Fibroblast of upper back skin (primary cell): ENCODE data around the gene CCDC191.

Experiments
- DNase-seq: peaks from one replicate; pipeline ENCODE4 v3.0.0-alpha.2; 2013

CCDC191 gene, protein sequence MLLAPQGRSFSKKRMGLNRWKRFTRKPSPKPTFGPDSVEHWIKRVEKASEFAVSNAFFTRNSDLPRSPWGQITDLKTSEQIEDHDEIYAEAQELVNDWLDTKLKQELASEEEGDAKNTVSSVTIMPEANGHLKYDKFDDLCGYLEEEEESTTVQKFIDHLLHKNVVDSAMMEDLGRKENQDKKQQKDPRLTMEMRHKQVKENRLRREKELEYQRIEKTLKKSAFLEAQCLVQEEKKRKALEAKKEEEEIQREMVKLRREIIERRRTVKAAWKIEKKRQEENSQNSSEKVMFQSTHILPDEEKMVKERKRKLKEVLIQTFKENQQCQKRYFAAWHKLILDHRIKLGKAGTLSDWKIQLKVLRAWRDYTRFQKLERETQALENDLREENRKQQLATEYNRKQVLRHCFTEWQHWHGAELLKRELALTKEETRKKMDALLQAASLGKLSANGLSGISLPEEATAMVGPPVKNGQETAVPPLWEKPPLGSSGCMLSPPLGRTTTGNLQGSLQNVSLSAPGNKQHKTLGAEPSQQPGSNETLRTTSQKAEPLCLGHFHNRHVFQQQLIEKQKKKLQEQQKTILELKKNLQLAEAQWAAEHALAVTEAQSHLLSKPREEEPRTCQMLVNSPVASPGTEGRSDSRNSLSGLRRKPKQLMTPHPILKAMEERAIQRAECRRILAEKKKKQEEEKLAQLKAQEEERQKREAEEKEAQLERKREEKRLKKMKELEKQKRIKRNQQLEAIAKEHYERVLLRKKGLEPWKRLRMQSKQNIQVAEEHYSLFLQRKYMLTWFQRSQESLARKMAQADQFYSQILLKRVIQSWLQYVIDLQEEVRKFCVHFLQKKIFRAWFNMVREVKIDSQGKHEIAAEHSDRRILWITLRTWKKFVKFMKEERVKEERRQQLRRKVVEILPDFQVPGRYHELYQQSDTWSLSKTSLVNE

GRCh38 chr3:114056130-114057010 lies at the start of gene CCDC191, which contains the start of gene QTRT2:
Gene CCDC191, minus strand, starts transcription at chr3:114056526. Its CDS starts 60 bp downstream, at chr3:114056466.
Gene QTRT2, plus strand, starts transcription at chr3:114056737. Its CDS starts 8,521 bp downstream, at chr3:114065258.
- peak; percentile 100 for DNase-seq

DNA sequence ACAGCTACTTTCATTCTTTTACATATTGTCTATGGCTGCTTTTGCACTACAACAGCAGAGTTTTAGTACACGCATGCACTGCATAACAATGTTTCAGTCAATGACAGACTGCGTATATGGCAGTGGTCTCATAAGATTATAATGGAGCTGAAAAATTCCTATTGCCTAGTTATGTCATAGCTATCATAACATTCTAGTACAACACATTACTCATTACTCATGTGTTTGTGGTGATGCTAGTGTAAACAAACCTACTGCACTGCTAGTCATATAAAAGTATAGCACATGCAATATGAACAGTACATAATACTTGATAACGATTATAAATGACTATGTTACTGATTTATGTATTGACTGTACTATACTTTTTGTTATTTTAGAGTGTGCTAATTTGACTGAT lies 48.1 kb upstream of the CCDC191 start:
- no peak for DNase-seq

DNA sequence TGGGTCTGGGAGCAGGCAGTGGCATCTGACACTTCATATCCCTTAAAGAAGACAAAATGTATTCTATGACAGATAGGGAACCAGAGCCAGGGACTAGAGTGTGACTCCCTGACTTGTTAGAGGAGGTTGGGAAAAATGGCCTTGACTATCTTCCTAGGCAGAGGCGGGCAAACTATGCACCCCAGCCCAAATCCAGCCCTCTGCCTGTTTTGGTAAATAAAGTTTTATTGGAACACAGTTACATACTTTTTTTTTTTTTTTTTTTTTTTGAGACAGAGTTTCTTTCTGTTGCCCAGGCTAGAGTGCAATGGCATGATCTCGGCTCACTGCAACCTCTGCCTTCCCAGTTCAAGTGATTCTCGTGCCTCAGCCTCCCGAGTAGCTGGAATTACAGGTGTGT lies 47.5 kb upstream of the CCDC191 start:
- DNase-seq = no peak

- no peak for DNase-seq
Observed at GRCh38 chr3:114103181-114103580, 46.9 kb upstream of the CCDC191 start.

- DNase-seq = no peak
Observed at GRCh38 chr3:114101101-114101500, 44.8 kb upstream of the CCDC191 start.

- no peak for DNase-seq
Observed at GRCh38 chr3:114095796-114096195, 39.5 kb upstream of the CCDC191 start.

DNA sequence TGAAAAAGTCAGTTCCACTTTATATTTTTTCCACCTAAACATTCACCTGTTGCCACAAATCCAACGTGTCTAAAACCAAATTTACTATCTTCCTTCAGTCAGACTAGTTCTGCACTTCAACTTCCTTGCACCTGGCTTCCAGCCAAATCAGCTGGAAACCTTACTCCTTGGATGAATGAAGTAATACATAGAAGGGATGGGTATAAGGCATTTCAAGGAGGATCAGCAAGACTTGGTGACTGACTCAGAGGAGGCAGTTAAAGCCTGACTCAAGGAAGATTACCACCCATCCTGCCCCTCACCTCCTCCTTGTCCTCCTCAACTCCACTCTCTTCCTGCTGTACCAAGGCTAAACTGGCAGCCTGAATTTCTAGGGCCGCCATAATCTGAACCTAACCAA lies 37.3 kb upstream of the CCDC191 start:
- DNase-seq = peak; percentile 80

DNA sequence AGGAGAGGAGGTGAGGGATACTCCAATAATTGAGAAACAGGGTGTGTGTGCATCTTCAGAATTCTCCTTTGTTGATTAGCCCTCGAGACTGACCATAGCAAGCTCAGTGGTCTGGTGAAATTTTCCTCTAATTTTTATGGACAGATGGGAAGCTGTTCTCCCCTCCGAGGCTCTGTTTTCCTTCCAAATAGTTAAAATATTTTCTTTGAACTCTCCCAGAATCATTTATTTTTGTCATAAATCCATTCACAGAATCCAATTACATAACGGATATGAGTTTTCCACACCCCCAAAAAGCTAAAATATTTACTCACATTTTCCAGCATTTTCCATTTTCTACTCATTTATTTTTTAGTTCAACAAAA lies 36.7 kb upstream of the CCDC191 start:
- DNase-seq = no peak

GRCh38 chr3:114092151-114093015 lies 36.1 kb upstream of the CCDC191 start:
- no peak for DNase-seq

DNA sequence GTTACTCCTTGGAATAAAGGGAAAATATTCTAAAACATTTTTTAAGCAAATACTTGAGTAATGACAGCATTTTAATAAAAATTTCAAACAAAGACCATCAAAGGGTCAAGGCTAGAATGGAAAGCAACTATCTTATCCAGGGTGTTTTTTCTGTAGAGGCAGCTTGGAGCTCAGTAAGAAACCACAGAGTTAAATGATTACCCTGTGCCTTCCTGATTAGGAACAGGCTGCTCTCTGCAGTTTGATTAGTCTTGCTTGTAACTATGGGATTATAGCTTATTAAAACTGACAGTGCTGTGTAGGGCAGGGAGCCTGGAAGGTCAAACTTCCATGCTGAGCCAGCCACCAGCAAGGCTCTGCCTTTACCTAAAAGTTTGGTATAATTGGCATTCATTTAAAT lies 33.3 kb upstream of the CCDC191 start:
- DNase-seq = no peak

DNA sequence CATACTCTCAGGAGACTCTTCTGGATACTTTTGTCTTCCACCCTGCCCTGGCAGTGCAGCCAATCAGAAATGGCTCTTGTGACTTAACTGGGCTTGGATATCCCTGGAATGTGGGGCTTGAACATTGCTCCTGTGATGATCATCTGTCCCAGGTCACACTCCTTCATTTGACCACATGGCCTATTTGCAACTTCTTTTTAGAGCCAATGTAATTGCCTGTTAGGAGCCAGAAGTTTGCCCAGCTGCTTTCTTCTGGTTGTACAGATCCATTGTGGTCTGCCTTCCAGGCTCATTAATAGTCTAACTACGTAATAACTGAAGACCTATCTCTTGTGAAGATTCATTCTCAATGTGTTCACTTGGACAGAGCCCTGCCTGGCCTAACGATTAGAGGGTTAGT lies 30.0 kb upstream of the CCDC191 start:
- DNase-seq = no peak

DNA sequence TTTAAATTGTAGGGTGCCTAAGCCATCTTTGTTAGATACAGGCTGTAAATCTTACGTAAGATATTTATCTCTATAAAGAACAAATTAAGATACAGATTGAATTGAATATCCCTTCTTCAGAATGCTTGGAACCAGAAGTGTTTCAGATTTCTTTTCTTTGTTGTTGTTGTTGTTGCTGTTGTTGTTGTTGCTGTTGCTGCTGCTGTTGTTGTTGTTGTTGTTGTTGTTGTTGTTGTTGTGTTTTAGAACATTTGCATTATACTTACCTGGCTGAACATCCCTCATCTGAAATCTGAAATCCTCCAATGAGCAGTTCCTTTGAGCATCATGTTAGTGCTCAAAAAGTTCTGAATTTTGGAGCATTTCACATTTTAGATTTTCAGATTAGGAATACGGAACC lies 26.8 kb upstream of the CCDC191 start:
- DNase-seq = no peak

- DNase-seq = peak; percentile 54
Observed at GRCh38 chr3:114081037-114081436, 24.7 kb upstream of the CCDC191 start.

DNA sequence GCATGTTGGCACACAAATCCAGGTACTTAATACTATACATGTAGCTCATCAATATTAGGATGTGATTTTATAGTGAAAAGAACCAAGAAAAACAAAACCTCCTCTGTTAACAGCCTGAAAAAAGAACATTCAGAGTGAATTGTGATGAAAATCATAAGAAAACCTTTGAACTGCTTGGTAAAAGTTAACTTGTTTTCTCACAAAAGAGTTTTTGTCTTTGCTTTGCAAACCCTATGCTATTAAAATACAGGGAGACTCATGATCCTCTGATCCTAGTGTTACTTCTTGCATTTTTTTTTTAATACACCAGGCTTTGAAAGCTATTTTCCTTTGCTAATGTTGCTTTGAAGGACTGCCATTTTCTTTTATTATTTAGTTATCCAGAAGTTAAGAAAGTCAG lies 23.9 kb upstream of the CCDC191 start:
- DNase-seq = no peak

GRCh38 chr3:114079761-114080160 lies 23.4 kb upstream of the CCDC191 start:
- no peak for DNase-seq

GRCh38 chr3:114078126-114078525 lies 21.8 kb upstream of the CCDC191 start:
- no peak for DNase-seq

DNA sequence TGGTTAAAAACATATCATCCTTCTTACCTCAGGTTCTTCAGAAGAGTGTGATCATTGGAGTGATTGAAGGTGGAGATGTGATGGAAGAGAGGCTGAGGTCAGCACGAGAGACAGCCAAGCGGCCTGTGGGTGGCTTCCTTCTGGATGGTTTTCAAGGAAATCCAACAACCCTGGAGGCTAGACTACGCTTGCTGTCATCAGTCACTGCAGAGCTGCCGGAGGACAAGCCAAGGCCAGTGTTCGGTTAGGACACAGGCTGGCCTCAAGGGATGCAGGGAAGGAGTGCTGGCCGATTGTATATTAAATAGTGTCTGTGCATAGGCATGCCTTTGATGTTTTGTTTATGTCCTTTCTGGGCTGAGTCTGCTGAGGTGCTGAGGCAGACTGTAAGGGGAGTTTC lies 20.4 kb upstream of the CCDC191 start:
- no peak for DNase-seq

DNA sequence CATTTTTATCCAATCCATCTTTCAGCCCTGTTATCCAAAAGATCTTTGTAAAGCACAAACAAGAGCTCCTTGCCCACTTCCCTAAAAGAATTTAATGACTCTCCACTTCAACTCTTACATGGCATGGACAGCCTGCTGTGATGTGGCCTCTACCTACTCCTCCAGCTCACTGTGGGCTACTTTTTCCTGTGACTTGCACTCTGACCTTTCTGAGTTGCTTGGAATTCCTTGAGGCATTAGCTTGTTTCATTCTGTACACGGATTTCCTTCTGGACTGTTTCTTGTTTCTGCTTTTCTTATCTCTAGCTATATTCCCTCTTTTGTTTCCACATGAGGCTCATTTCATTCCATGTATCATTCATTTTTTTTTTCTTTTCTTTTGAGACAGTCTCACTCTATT lies 15.5 kb upstream of the CCDC191 start:
- no peak for DNase-seq

DNA sequence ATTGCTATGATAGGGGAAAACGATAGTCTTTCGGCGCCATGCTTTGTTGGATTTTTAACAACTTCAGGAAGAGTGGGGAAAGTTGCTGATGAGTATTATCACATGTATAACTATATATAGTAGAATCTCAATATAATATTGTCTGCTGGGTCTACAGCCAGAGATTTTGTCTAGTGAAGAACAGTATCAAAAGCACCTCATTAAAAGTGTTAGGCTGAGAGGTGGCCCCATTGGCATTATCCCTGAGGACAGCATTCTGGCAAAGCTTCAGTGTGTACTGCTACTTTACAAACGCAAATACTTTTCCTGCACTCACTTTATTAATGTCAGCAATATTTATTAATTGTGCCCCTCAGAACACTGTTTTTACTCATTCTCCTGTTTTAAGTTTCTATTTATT lies 12.0 kb upstream of the CCDC191 start:
- no peak for DNase-seq

DNA sequence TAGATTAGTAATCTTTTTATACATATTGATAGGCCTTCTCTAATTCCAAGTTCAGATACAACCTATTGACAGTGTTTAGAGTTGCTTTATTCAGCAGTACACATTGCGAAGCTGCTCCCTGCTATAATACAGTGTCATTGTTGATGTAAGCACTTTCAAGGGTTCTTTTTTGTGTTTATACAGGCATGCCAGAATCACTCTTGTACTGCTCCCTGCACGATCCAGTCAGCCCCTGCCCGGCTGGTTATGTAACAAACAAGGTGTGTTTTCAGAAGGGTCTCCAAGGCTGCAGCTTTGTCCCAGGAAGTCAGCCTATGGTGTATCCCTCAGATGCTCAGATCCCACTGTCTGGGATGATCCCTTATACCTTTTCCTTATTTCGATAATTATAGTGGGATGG lies 11.5 kb upstream of the CCDC191 start:
- DNase-seq = no peak

DNA sequence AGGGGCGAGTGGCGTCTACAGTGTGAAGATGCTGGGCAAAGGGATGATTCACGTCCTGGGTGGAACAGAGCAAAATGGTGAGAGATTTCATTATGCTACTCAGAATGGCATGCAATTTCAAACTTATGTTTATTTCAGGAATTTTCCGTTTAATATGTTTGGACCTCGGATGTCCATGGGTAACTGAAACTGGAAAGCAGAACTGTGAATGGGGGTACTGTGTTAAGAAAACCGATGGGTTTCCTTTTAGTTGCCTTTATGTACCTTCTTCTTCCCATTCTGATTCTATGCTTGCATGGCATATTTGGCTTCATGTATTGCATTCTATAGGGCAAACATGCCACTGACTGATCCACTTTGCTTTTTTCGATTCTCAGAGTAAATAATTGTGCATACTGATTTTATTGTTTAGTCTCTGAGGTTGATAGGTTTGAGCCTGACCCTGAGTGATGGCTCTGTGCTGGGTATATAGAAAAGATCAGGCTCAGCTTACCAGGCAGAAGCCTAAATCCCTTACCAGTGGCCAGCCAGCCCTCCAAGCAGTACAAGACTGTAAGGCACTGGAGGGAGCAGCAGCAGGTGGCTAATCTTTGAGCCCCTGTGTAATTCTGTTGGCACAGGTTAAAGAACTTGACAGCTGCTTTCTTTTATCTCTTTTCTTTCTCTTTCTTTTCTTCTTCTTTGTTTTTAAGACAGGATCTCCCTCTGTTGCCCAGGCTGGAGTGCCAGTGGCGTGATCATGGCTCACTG lies 4.8 kb upstream of the CCDC191 start:
- DNase-seq = no peak
